Measurements from ENCODE around the gene CFHR3. TPM values are rescaled to one million over a fixed set of nuclear protein-coding genes. Genes with fewer than 3 reads are reported as not detected.

CFHR3 gene
- total and polyA plus RNA-seq, 2 donors (not counting 1 experiment from before 2014, with no cell fraction given), result 0.17 TPM; not detected in 1

- Histone ChIP-seq H3K79me2 (ENCODE audit: control insufficient read depth, insufficient read depth, low read length) (no peaks in the 10 kb centered on the region), H4K20me1 (ENCODE audit: control insufficient read depth, extremely low read depth, insufficient read depth, low read length) (no peaks in the 10 kb centered on the region), H3K9ac (ENCODE audit: insufficient read depth, low read length) (no peak overlapping the region), H2AFZ (ENCODE audit: low read length) (no peak overlapping the region), H3K4me2 (ENCODE audit: extremely low read depth, insufficient read depth, low read length) (no peak overlapping the region), H3K9me3 (ENCODE audit: control insufficient read depth, insufficient read depth, low read depth, low read length) (no peaks in the 10 kb centered on the region), H3K27ac (ENCODE audit: insufficient read depth, low read length) (no peak overlapping the region), H3K36me3 (ENCODE audit: control insufficient read depth, insufficient read depth, low read length) (no peaks in the 10 kb centered on the region), H3K4me3 (replicated peaks in 1 of 4; ENCODE audit: control extremely low read depth in 1 of 4, insufficient read depth in 1 of 4, low read depth in 3 of 4, low read length in 4 of 4) (no peak overlapping the region), H3K4me1 (ENCODE audit: control insufficient read depth, extremely low read depth, insufficient read depth, low read length) (no peaks in the 10 kb centered on the region), H3K27me3 (ENCODE audit: control insufficient read depth, insufficient read depth, low read length) (no peaks in the 10 kb centered on the region)
- no peak for DNase-seq (ENCODE audit: low read depth in 2 of 2)
- TF ChIP-seq CTCF (conservative IDR thresholded peaks at IDR 0.05 in 1 of 2, IDR thresholded peaks at IDR 0.05 in 1 of 2; ENCODE audit: low read depth in 1 of 2, low read length in 2 of 2), result no peak
- TF ChIP-seq EZH2 (IDR thresholded peaks at IDR 0.05; ENCODE audit: low read length, missing control alignments), result no peak
Observed at GRCh38 chr1:196734006-196734405, 40.6 kb upstream of the CFHR3 start.

GRCh38 chr1:196734460-196734859 lies 40.2 kb upstream of the CFHR3 start:
- DNase-seq (ENCODE audit: low read depth in 2 of 2), result no peak
- Histone ChIP-seq H3K27ac (ENCODE audit: insufficient read depth, low read length) (no peak overlapping the region), H3K79me2 (ENCODE audit: control insufficient read depth, insufficient read depth, low read length) (no peaks in the 10 kb centered on the region), H3K4me3 (replicated peaks in 1 of 4; ENCODE audit: control extremely low read depth in 1 of 4, insufficient read depth in 1 of 4, low read depth in 3 of 4, low read length in 4 of 4) (no peak overlapping the region), H4K20me1 (ENCODE audit: control insufficient read depth, extremely low read depth, insufficient read depth, low read length) (no peaks in the 10 kb centered on the region), H3K27me3 (ENCODE audit: control insufficient read depth, insufficient read depth, low read length) (no peaks in the 10 kb centered on the region), H3K4me1 (ENCODE audit: control insufficient read depth, extremely low read depth, insufficient read depth, low read length) (no peaks in the 10 kb centered on the region), H2AFZ (ENCODE audit: low read length) (no peak overlapping the region), H3K36me3 (ENCODE audit: control insufficient read depth, insufficient read depth, low read length) (no peaks in the 10 kb centered on the region), H3K4me2 (ENCODE audit: extremely low read depth, insufficient read depth, low read length) (no peak overlapping the region), H3K9ac (ENCODE audit: insufficient read depth, low read length) (no peak overlapping the region), H3K9me3 (ENCODE audit: control insufficient read depth, insufficient read depth, low read depth, low read length) (no peaks in the 10 kb centered on the region)
- no peak for TF ChIP-seq CTCF (conservative IDR thresholded peaks at IDR 0.05 in 1 of 2, IDR thresholded peaks at IDR 0.05 in 1 of 2; ENCODE audit: low read depth in 1 of 2, low read length in 2 of 2)
- TF ChIP-seq EZH2 (IDR thresholded peaks at IDR 0.05; ENCODE audit: low read length, missing control alignments), result no peak

GRCh38 chr1:196738730-196739129 lies 35.9 kb upstream of the CFHR3 start:
- H3K36me3 ChIP-seq (ENCODE audit: control insufficient read depth, insufficient read depth, low read length), result no peaks in the 10 kb centered on the region
- H3K4me2 ChIP-seq (ENCODE audit: extremely low read depth, insufficient read depth, low read length), result no peak overlapping the region
- no peak for DNase-seq (ENCODE audit: low read depth in 2 of 2)
- no peak overlapping the region for H3K4me3 ChIP-seq (replicated peaks in 1 of 4; ENCODE audit: control extremely low read depth in 1 of 4, insufficient read depth in 1 of 4, low read depth in 3 of 4, low read length in 4 of 4)
- H3K9ac ChIP-seq (ENCODE audit: insufficient read depth, low read length), result no peak overlapping the region
- H3K27me3 ChIP-seq (ENCODE audit: control insufficient read depth, insufficient read depth, low read length), result no peaks in the 10 kb centered on the region
- no peaks in the 10 kb centered on the region for H3K4me1 ChIP-seq (ENCODE audit: control insufficient read depth, extremely low read depth, insufficient read depth, low read length)
- no peak overlapping the region for H2AFZ ChIP-seq (ENCODE audit: low read length)
- H3K9me3 ChIP-seq (ENCODE audit: control insufficient read depth, insufficient read depth, low read depth, low read length), result no peaks in the 10 kb centered on the region
- no peaks in the 10 kb centered on the region for H3K79me2 ChIP-seq (ENCODE audit: control insufficient read depth, insufficient read depth, low read length)
- no peak overlapping the region for H3K27ac ChIP-seq (ENCODE audit: insufficient read depth, low read length)
- TF ChIP-seq EZH2 (IDR thresholded peaks at IDR 0.05; ENCODE audit: low read length, missing control alignments) (no peak), CTCF (conservative IDR thresholded peaks at IDR 0.05 in 1 of 2, IDR thresholded peaks at IDR 0.05 in 1 of 2; ENCODE audit: low read depth in 1 of 2, low read length in 2 of 2) (no peak)
- no peaks in the 10 kb centered on the region for H4K20me1 ChIP-seq (ENCODE audit: control insufficient read depth, extremely low read depth, insufficient read depth, low read length)

Data from fibroblast of lung (primary cell).